BLaER1 (cell line): ENCODE measurements around the gene METAP1.

Source experiments
- H3K27ac ChIP-seq: shearing (Covaris generic); formaldehyde crosslinking; 2 replicates; pipeline ENCODE4 v1.8.1; 2022
- H3K27me3 ChIP-seq: shearing (Covaris generic); formaldehyde crosslinking; 2 replicates; pipeline ENCODE4 v1.8.1; 2022
- H3K36me3 ChIP-seq: shearing (Covaris generic); formaldehyde crosslinking; 2 replicates; pipeline ENCODE4 v1.8.1; 2022
- H3K4me1 ChIP-seq: shearing (Covaris generic); formaldehyde crosslinking; 2 replicates; pipeline ENCODE4 v1.8.1; 2022
- H3K4me2 ChIP-seq: shearing (Covaris generic); formaldehyde crosslinking; 2 replicates; pipeline ENCODE4 v1.8.1; 2022
- H3K4me3 ChIP-seq: shearing (Covaris generic); formaldehyde crosslinking; 2 replicates; pipeline ENCODE4 v1.8.1; 2022
- H3K9ac ChIP-seq: shearing (Covaris generic); formaldehyde crosslinking; 2 replicates; pipeline ENCODE4 v1.8.1; 2022
- H3K9me3 ChIP-seq: shearing (Covaris generic); formaldehyde crosslinking; 2 replicates; pipeline ENCODE4 v1.8.1; 2022
- H4K20me1 ChIP-seq: shearing (Covaris generic); formaldehyde crosslinking; 2 replicates; pipeline ENCODE4 v1.8.1; 2022
- Cebpa-rat ChIP-seq: shearing (Covaris generic); IDR thresholded peaks from 2 replicates; pipeline ENCODE4 v1.8.1; 2022

Gene METAP1

GRCh38 chr4:98995183-98996055 lies at the start of gene METAP1:
Gene METAP1 (plus strand): TSS chr4:98995721. CDS start chr4:98995754, 33 bp downstream.
- H3K4me3 ChIP-seq, result peak within 1 kb of the TSS; percentile 99
- peaks cover 21% of the 10 kb centered on the region for H3K4me1 ChIP-seq
- H3K4me2 ChIP-seq, result peak within 1 kb of the TSS; percentile 78
- H4K20me1 ChIP-seq, result peaks cover 36% of the 10 kb centered on the region
- peaks cover 17% of the 10 kb centered on the region; the same call in 1 of the 2 replicates for H3K36me3 ChIP-seq
- TF ChIP-seq Cebpa-rat, result no peak
- peak within 1 kb of the TSS; percentile 94 for H3K27ac ChIP-seq
- no peaks in the 10 kb centered on the region for H3K27me3 ChIP-seq
- peak within 1 kb of the TSS; percentile 95 for H3K9ac ChIP-seq
- peaks cover 8% of the 10 kb centered on the region; the same call in 1 of the 2 replicates for H3K9me3 ChIP-seq

- no peaks in the 10 kb centered on the region for H3K27me3 ChIP-seq
- no peak overlapping the region for H3K4me3 ChIP-seq
- H3K27ac ChIP-seq, result no peak overlapping the region
- H3K36me3 ChIP-seq, result no peaks in the 10 kb centered on the region
- no peaks in the 10 kb centered on the region for H4K20me1 ChIP-seq
- H3K4me2 ChIP-seq, result no peak overlapping the region
- H3K9me3 ChIP-seq, result no peaks in the 10 kb centered on the region
- H3K4me1 ChIP-seq, result no peaks in the 10 kb centered on the region
- TF ChIP-seq Cebpa-rat, result no peak
- H3K9ac ChIP-seq, result no peak overlapping the region
Measured at GRCh38 chr4:98946359-98946758, 49.2 kb upstream of the METAP1 start.

GRCh38 chr4:98950925-98951324 lies 44.6 kb upstream of the METAP1 start:
- no peaks in the 10 kb centered on the region for H3K27me3 ChIP-seq
- H3K9ac ChIP-seq, result no peak overlapping the region
- H3K4me2 ChIP-seq, result no peak overlapping the region
- no peak for TF ChIP-seq Cebpa-rat
- no peaks in the 10 kb centered on the region for H3K9me3 ChIP-seq
- H3K36me3 ChIP-seq, result no peaks in the 10 kb centered on the region
- no peak overlapping the region for H3K27ac ChIP-seq
- no peaks in the 10 kb centered on the region for H4K20me1 ChIP-seq
- no peak overlapping the region for H3K4me3 ChIP-seq
- no peaks in the 10 kb centered on the region for H3K4me1 ChIP-seq

GRCh38 chr4:98951710-98952109 lies 43.8 kb upstream of the METAP1 start:
- H3K27ac ChIP-seq, result no peak overlapping the region
- H3K9ac ChIP-seq, result no peak overlapping the region
- no peak overlapping the region for H3K4me3 ChIP-seq
- no peaks in the 10 kb centered on the region for H3K36me3 ChIP-seq
- no peak overlapping the region for H3K4me2 ChIP-seq
- TF ChIP-seq Cebpa-rat, result no peak
- no peaks in the 10 kb centered on the region for H3K27me3 ChIP-seq
- H3K4me1 ChIP-seq, result no peaks in the 10 kb centered on the region
- H4K20me1 ChIP-seq, result no peaks in the 10 kb centered on the region
- H3K9me3 ChIP-seq, result no peaks in the 10 kb centered on the region

- no peak for TF ChIP-seq Cebpa-rat
- no peaks in the 10 kb centered on the region for H3K4me1 ChIP-seq
- H3K9ac ChIP-seq, result no peak overlapping the region
- H3K4me2 ChIP-seq, result no peak overlapping the region
- H3K27ac ChIP-seq, result no peak overlapping the region
- H3K36me3 ChIP-seq, result no peaks in the 10 kb centered on the region
- H3K9me3 ChIP-seq, result no peaks in the 10 kb centered on the region
- H3K4me3 ChIP-seq, result no peak overlapping the region
- no peaks in the 10 kb centered on the region for H3K27me3 ChIP-seq
- H4K20me1 ChIP-seq, result no peaks in the 10 kb centered on the region
Measured at GRCh38 chr4:98955229-98955628, 40.3 kb upstream of the METAP1 start.

- Histone ChIP-seq H3K36me3 (no peaks in the 10 kb centered on the region), H3K9me3 (no peaks in the 10 kb centered on the region), H3K9ac (no peak overlapping the region), H3K27me3 (no peaks in the 10 kb centered on the region), H3K4me1 (no peaks in the 10 kb centered on the region), H3K27ac (no peak overlapping the region), H3K4me2 (no peak overlapping the region), H4K20me1 (no peaks in the 10 kb centered on the region), H3K4me3 (no peak overlapping the region)
- TF ChIP-seq Cebpa-rat, result no peak
Measured at GRCh38 chr4:98958065-98958464, 37.5 kb upstream of the METAP1 start.

GRCh38 chr4:98959411-98959810 lies 36.1 kb upstream of the METAP1 start:
- H3K27me3 ChIP-seq, result no peaks in the 10 kb centered on the region
- no peak for TF ChIP-seq Cebpa-rat
- no peaks in the 10 kb centered on the region for H3K36me3 ChIP-seq
- no peaks in the 10 kb centered on the region for H3K4me1 ChIP-seq
- no peaks in the 10 kb centered on the region for H3K9me3 ChIP-seq
- H3K27ac ChIP-seq, result no peak overlapping the region
- no peak overlapping the region for H3K4me2 ChIP-seq
- H3K4me3 ChIP-seq, result no peak overlapping the region
- H3K9ac ChIP-seq, result no peak overlapping the region
- no peaks in the 10 kb centered on the region for H4K20me1 ChIP-seq

GRCh38 chr4:98961770-98962169 lies 33.8 kb upstream of the METAP1 start:
- Histone ChIP-seq H3K27me3 (no peaks in the 10 kb centered on the region), H3K27ac (no peak overlapping the region), H3K9ac (no peak overlapping the region), H3K4me1 (no peaks in the 10 kb centered on the region), H3K4me3 (no peak overlapping the region), H3K36me3 (no peaks in the 10 kb centered on the region), H4K20me1 (no peaks in the 10 kb centered on the region), H3K4me2 (no peak overlapping the region), H3K9me3 (no peaks in the 10 kb centered on the region)
- TF ChIP-seq Cebpa-rat, result no peak

GRCh38 chr4:98963538-98964433 lies 31.7 kb upstream of the METAP1 start:
- no peaks in the 10 kb centered on the region for H3K4me1 ChIP-seq
- H4K20me1 ChIP-seq, result no peaks in the 10 kb centered on the region
- no peak for TF ChIP-seq Cebpa-rat
- no peak overlapping the region for H3K9ac ChIP-seq
- no peak overlapping the region for H3K27ac ChIP-seq
- no peaks in the 10 kb centered on the region for H3K36me3 ChIP-seq
- H3K9me3 ChIP-seq, result no peaks in the 10 kb centered on the region
- H3K4me2 ChIP-seq, result no peak overlapping the region
- no peaks in the 10 kb centered on the region for H3K27me3 ChIP-seq
- no peak overlapping the region for H3K4me3 ChIP-seq

GRCh38 chr4:98966926-98967325 lies 28.6 kb upstream of the METAP1 start:
- Histone ChIP-seq H3K4me3 (no peak overlapping the region), H3K36me3 (no peaks in the 10 kb centered on the region), H3K4me2 (no peak overlapping the region), H3K9ac (no peak overlapping the region), H3K4me1 (no peaks in the 10 kb centered on the region), H4K20me1 (no peaks in the 10 kb centered on the region), H3K27me3 (no peaks in the 10 kb centered on the region), H3K27ac (no peak overlapping the region), H3K9me3 (no peaks in the 10 kb centered on the region)
- no peak for TF ChIP-seq Cebpa-rat
